ENCODE results near the gene MYOM3.
"Not testable (repeated sequence)": the region's sequence is repeated elsewhere in the genome, so short reads cannot be mapped to it uniquely, and the experiment has no call there.

The MYOM3 gene

DNA sequence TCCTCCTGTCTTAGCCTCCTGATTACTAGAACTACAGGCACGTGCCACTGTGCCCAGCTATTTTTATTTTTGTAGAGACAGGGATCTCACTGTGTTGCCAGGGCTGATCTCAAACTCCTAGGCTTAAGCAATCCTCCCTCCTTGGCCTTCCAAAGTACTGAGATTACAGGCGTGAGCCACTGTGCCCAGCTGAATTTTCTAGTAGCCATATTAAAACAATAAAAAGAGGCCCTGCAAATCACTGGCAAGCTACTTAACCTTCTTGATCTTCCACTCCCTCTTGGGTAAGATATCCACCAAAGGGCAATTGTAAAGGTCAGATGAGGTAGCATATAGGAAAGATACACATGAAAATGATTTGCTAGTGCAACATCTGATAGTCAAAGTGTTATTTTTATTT is 66.2 kb downstream of the MYOM3 start:
- Histone ChIP-seq H3K23ac (ENCODE audit: low read depth, low read length, poor library complexity) (no peak overlapping the region), H2BK12ac (ENCODE audit: low read length) (no peak overlapping the region), H3K36me3 (replicated peaks in 1 of 2; ENCODE audit: control insufficient read depth in 2 of 2, insufficient read depth in 2 of 2, low read length in 2 of 2) (no peaks in the 10 kb centered on the region), H3K4ac (ENCODE audit: low read length) (no peak overlapping the region), H2BK15ac (ENCODE audit: low read length) (no peak overlapping the region), H3K18ac (ENCODE audit: low read length) (no peak overlapping the region), H4K91ac (ENCODE audit: low read depth, low read length, poor library complexity) (no peak overlapping the region), H3K4me1 (ENCODE audit: control insufficient read depth in 2 of 2, insufficient read depth in 1 of 2, low read depth in 1 of 2, low read length in 2 of 2) (peaks cover 0 to 4% of the 10 kb centered on the region in 2 donors), H3K27ac (replicated peaks; ENCODE audit: low read length) (no peak overlapping the region), H2BK120ac (ENCODE audit: low read depth, low read length) (no peak overlapping the region), H3K9ac (ENCODE audit: low read depth, low read length, poor library complexity) (no peak overlapping the region), H2AFZ (ENCODE audit: low read length) (no peak overlapping the region), H3K79me1 (ENCODE audit: low read depth, low read length) (no peaks in the 10 kb centered on the region), H2AK5ac (ENCODE audit: low read depth, low read length) (no peak overlapping the region), H3K9me3 (replicated peaks in 1 of 2; ENCODE audit: control insufficient read depth in 2 of 2, insufficient read depth in 1 of 2, low read depth in 1 of 2, low read length in 2 of 2) (no peaks in the 10 kb centered on the region), H2BK5ac (ENCODE audit: low read length) (no peak overlapping the region), H3K27me3 (ENCODE audit: control insufficient read depth in 3 of 3, insufficient read depth in 3 of 3, low read depth in 1 of 3, low read length in 3 of 3) (no peaks in the 10 kb centered on the region), H3K4me2 (ENCODE audit: insufficient read depth, low read length, poor library complexity, severe bottlenecking) (no peak overlapping the region), H3K4me3 (ENCODE audit: low read length in 2 of 2) (no peak overlapping the region), H4K8ac (ENCODE audit: low read depth, low read length) (no peak overlapping the region), H3K14ac (ENCODE audit: low read length) (no peak overlapping the region)
- WGBS, 2 donors (ENCODE audit: extremely low coverage in 2 of 2, insufficient read length in 2 of 2, insufficient replicate concordance in 1 of 2), result no CpG with 5 or more reads among the region's 2 CpGs
- no peak for DNase-seq (ENCODE audit: low spot score)

GRCh38 chr1:24044672-24045071 is 67.3 kb downstream of the MYOM3 start:
- not testable (repeated sequence) for H3K4me2 ChIP-seq (ENCODE audit: insufficient read depth, low read length, poor library complexity, severe bottlenecking); H2AK5ac ChIP-seq (ENCODE audit: low read depth, low read length); H3K27ac ChIP-seq (replicated peaks; ENCODE audit: low read length); H3K4me3 ChIP-seq (ENCODE audit: low read length in 2 of 2); H4K91ac ChIP-seq (ENCODE audit: low read depth, low read length, poor library complexity); H3K18ac ChIP-seq (ENCODE audit: low read length); DNase-seq (ENCODE audit: low spot score); H3K4ac ChIP-seq (ENCODE audit: low read length); H3K4me1 ChIP-seq (ENCODE audit: control insufficient read depth in 2 of 2, insufficient read depth in 1 of 2, low read depth in 1 of 2, low read length in 2 of 2); H3K23ac ChIP-seq (ENCODE audit: low read depth, low read length, poor library complexity); H2AFZ ChIP-seq (ENCODE audit: low read length); H3K36me3 ChIP-seq (replicated peaks in 1 of 2; ENCODE audit: control insufficient read depth in 2 of 2, insufficient read depth in 2 of 2, low read length in 2 of 2); H2BK120ac ChIP-seq (ENCODE audit: low read depth, low read length); H2BK5ac ChIP-seq (ENCODE audit: low read length); H4K8ac ChIP-seq (ENCODE audit: low read depth, low read length); H2BK12ac ChIP-seq (ENCODE audit: low read length); H3K9me3 ChIP-seq (replicated peaks in 1 of 2; ENCODE audit: control insufficient read depth in 2 of 2, insufficient read depth in 1 of 2, low read depth in 1 of 2, low read length in 2 of 2); H3K79me1 ChIP-seq (ENCODE audit: low read depth, low read length); H2BK15ac ChIP-seq (ENCODE audit: low read length); H3K14ac ChIP-seq (ENCODE audit: low read length); H3K27me3 ChIP-seq (ENCODE audit: control insufficient read depth in 3 of 3, insufficient read depth in 3 of 3, low read depth in 1 of 3, low read length in 3 of 3); H3K9ac ChIP-seq (ENCODE audit: low read depth, low read length, poor library complexity)
- no CpG with 5 or more reads among the region's 5 CpGs for WGBS, 2 donors (ENCODE audit: extremely low coverage in 2 of 2, insufficient read length in 2 of 2, insufficient replicate concordance in 1 of 2)

GRCh38 chr1:24043345-24044032 is 68.4 kb downstream of the MYOM3 start:
- Histone ChIP-seq H3K4me2 (ENCODE audit: insufficient read depth, low read length, poor library complexity, severe bottlenecking) (no peak overlapping the region), H3K4me3 (ENCODE audit: low read length in 2 of 2) (no peak overlapping the region), H2BK15ac (ENCODE audit: low read length) (no peak overlapping the region), H3K9ac (ENCODE audit: low read depth, low read length, poor library complexity) (no peak overlapping the region), H3K9me3 (replicated peaks in 1 of 2; ENCODE audit: control insufficient read depth in 2 of 2, insufficient read depth in 1 of 2, low read depth in 1 of 2, low read length in 2 of 2) (no peaks in the 10 kb centered on the region), H3K79me1 (ENCODE audit: low read depth, low read length) (no peaks in the 10 kb centered on the region), H3K4me1 (ENCODE audit: control insufficient read depth in 2 of 2, insufficient read depth in 1 of 2, low read depth in 1 of 2, low read length in 2 of 2) (peaks cover 0 to 4% of the 10 kb centered on the region in 2 donors), H3K14ac (ENCODE audit: low read length) (no peak overlapping the region), H2AK5ac (ENCODE audit: low read depth, low read length) (no peak overlapping the region), H4K8ac (ENCODE audit: low read depth, low read length) (no peak overlapping the region), H4K91ac (ENCODE audit: low read depth, low read length, poor library complexity) (no peak overlapping the region), H3K18ac (ENCODE audit: low read length) (no peak overlapping the region), H3K23ac (ENCODE audit: low read depth, low read length, poor library complexity) (no peak overlapping the region), H2BK12ac (ENCODE audit: low read length) (no peak overlapping the region), H3K4ac (ENCODE audit: low read length) (no peak overlapping the region), H3K27ac (replicated peaks; ENCODE audit: low read length) (no peak overlapping the region), H3K27me3 (ENCODE audit: control insufficient read depth in 3 of 3, insufficient read depth in 3 of 3, low read depth in 1 of 3, low read length in 3 of 3) (no peaks in the 10 kb centered on the region), H2AFZ (ENCODE audit: low read length) (no peak overlapping the region), H2BK120ac (ENCODE audit: low read depth, low read length) (no peak overlapping the region), H3K36me3 (replicated peaks in 1 of 2; ENCODE audit: control insufficient read depth in 2 of 2, insufficient read depth in 2 of 2, low read length in 2 of 2) (no peaks in the 10 kb centered on the region), H2BK5ac (ENCODE audit: low read length) (no peak overlapping the region)
- no CpG with 5 or more reads among the region's 1 CpG for WGBS, 2 donors (ENCODE audit: extremely low coverage in 2 of 2, insufficient read length in 2 of 2, insufficient replicate concordance in 1 of 2)
- no peak for DNase-seq (ENCODE audit: low spot score)

GRCh38 chr1:24042315-24042714 is 69.6 kb downstream of the MYOM3 start:
- Histone ChIP-seq H4K91ac (ENCODE audit: low read depth, low read length, poor library complexity) (no peak overlapping the region), H4K8ac (ENCODE audit: low read depth, low read length) (no peak overlapping the region), H2BK15ac (ENCODE audit: low read length) (no peak overlapping the region), H2BK5ac (ENCODE audit: low read length) (no peak overlapping the region), H3K18ac (ENCODE audit: low read length) (no peak overlapping the region), H3K23ac (ENCODE audit: low read depth, low read length, poor library complexity) (no peak overlapping the region), H2BK120ac (ENCODE audit: low read depth, low read length) (no peak overlapping the region), H3K36me3 (replicated peaks in 1 of 2; ENCODE audit: control insufficient read depth in 2 of 2, insufficient read depth in 2 of 2, low read length in 2 of 2) (no peaks in the 10 kb centered on the region), H3K4me3 (ENCODE audit: low read length in 2 of 2) (no peak overlapping the region), H3K9ac (ENCODE audit: low read depth, low read length, poor library complexity) (no peak overlapping the region), H3K4me2 (ENCODE audit: insufficient read depth, low read length, poor library complexity, severe bottlenecking) (no peak overlapping the region), H3K27me3 (ENCODE audit: control insufficient read depth in 3 of 3, insufficient read depth in 3 of 3, low read depth in 1 of 3, low read length in 3 of 3) (no peaks in the 10 kb centered on the region), H3K27ac (replicated peaks; ENCODE audit: low read length) (no peak overlapping the region), H3K9me3 (replicated peaks in 1 of 2; ENCODE audit: control insufficient read depth in 2 of 2, insufficient read depth in 1 of 2, low read depth in 1 of 2, low read length in 2 of 2) (no peaks in the 10 kb centered on the region), H3K4me1 (ENCODE audit: control insufficient read depth in 2 of 2, insufficient read depth in 1 of 2, low read depth in 1 of 2, low read length in 2 of 2) (peaks cover 0 to 4% of the 10 kb centered on the region in 2 donors), H2AK5ac (ENCODE audit: low read depth, low read length) (no peak overlapping the region), H3K14ac (ENCODE audit: low read length) (no peak overlapping the region), H3K4ac (ENCODE audit: low read length) (no peak overlapping the region), H2BK12ac (ENCODE audit: low read length) (no peak overlapping the region), H2AFZ (ENCODE audit: low read length) (no peak overlapping the region), H3K79me1 (ENCODE audit: low read depth, low read length) (no peaks in the 10 kb centered on the region)
- no peak for DNase-seq (ENCODE audit: low spot score)
- WGBS, 2 donors (ENCODE audit: extremely low coverage in 2 of 2, insufficient read length in 2 of 2, insufficient replicate concordance in 1 of 2), result no CpG with 5 or more reads among the region's 4 CpGs

All from neuronal stem cell (in vitro differentiated cells).